ENCODE results near the gene TAT.

The TAT gene

GRCh38 chr16:71555230-71555891, 21.5 kb downstream of the TAT start:
- Histone ChIP-seq H3K36me3 (ENCODE audit: insufficient read depth, low read length) (peaks cover 9% of the 10 kb centered on the region), H3K9me3 (ENCODE audit: low read length) (no peaks in the 10 kb centered on the region), H2AFZ (ENCODE audit: low read depth, low read length) (no peak overlapping the region), H3K4me1 (ENCODE audit: insufficient read depth, low read length) (no peaks in the 10 kb centered on the region), H3K4me3 (ENCODE audit: low read length) (no peak overlapping the region), H3K27me3 (ENCODE audit: insufficient read depth, low read length) (no peaks in the 10 kb centered on the region)

DNA sequence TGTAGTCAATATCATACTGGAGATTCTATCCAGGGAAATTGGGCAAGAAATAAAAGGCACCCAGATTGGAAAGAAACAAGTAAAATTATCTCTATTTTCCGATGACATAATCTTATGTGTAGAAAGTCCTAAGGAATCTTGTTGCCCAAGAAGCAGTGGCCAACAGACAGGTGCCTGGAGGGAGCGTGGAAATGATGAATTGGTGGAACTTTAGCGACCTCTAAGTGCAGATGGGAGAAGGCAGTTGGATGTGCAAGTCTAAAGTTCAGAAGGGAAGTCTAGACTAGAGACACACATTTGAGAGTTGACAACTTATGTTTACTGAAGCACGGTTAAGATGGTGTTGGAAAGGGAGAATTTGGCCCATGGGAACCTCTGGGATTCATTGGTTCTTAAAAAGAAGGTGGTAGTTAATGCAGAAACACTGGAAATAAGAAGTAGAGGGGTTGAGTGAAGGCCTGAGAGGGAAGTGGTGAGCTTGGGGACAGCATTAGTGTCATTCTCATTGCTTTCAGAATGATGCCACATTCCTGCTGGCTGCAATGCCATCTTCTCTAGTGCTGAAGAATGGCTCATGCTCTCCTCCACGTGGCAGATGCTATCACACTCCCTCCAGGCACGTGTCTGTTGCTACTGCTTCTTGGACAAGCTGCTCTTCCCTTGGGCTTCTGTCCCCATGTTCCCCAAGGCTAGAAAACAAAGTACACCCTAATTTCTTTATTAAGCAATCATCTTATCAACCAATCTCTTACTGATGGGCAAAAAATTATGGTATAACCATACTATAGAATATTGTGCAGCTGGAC, 24.0 kb downstream of the TAT start:
- peaks cover 4% of the 10 kb centered on the region for H3K4me1 ChIP-seq (ENCODE audit: insufficient read depth, low read length)
- H3K27me3 ChIP-seq (ENCODE audit: insufficient read depth, low read length), result no peaks in the 10 kb centered on the region
- H3K4me3 ChIP-seq (ENCODE audit: low read length), result no peak overlapping the region
- peaks cover 9% of the 10 kb centered on the region for H3K36me3 ChIP-seq (ENCODE audit: insufficient read depth, low read length)
- no peaks in the 10 kb centered on the region for H3K9me3 ChIP-seq (ENCODE audit: low read length)
- H2AFZ ChIP-seq (ENCODE audit: low read depth, low read length), result no peak overlapping the region

DNA sequence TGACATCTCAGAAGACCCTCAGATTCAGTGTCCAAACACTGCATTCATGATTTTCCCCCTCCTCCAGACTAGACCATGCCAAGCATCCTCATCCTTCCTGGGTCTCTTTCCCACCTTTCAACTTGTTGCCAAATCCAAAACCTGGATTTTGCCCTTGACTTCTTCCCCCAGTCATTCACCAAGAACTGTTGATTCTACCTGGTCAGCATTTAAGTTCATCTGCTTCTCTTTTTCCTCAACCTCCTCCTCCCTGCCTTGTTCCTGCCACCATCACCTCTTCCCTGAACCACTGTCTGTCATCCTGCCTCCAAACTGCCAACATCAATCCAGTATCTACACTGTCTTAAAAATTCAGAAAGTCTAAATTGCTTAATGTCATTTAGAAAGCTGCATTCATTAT, 29.7 kb downstream of the TAT start:
- Histone ChIP-seq H2AFZ (ENCODE audit: low read depth, low read length) (no peak overlapping the region), H3K36me3 (ENCODE audit: insufficient read depth, low read length) (no peaks in the 10 kb centered on the region), H3K27me3 (ENCODE audit: insufficient read depth, low read length) (no peaks in the 10 kb centered on the region), H3K4me1 (ENCODE audit: insufficient read depth, low read length) (peaks cover 4% of the 10 kb centered on the region), H3K9me3 (ENCODE audit: low read length) (no peaks in the 10 kb centered on the region), H3K4me3 (ENCODE audit: low read length) (no peak overlapping the region)

DNA sequence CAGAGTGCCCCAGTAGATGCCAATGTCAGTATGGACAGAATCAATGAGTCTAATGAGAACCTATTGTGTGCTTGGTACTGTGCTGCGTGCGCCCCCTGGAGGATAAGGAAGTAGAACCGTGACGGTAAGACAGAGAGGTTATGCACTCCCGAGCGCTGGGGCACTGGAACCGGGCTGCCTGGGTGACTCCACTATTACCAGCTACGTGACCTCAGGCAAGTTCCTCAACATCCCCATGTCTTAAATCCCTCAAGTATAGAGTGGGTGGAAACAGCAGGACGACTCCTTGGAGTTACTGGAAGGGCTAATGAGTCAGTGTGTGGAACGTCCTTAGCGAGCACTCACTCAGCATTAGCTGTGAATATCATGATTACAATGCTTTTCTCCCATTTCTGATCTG, 34.5 kb downstream of the TAT start:
- Histone ChIP-seq H3K9me3 (ENCODE audit: low read length) (no peaks in the 10 kb centered on the region), H3K4me1 (ENCODE audit: insufficient read depth, low read length) (no peaks in the 10 kb centered on the region), H3K27me3 (ENCODE audit: insufficient read depth, low read length) (no peaks in the 10 kb centered on the region), H3K36me3 (ENCODE audit: insufficient read depth, low read length) (no peaks in the 10 kb centered on the region), H3K4me3 (ENCODE audit: low read length) (no peak overlapping the region), H2AFZ (ENCODE audit: low read depth, low read length) (no peak overlapping the region)

DNA sequence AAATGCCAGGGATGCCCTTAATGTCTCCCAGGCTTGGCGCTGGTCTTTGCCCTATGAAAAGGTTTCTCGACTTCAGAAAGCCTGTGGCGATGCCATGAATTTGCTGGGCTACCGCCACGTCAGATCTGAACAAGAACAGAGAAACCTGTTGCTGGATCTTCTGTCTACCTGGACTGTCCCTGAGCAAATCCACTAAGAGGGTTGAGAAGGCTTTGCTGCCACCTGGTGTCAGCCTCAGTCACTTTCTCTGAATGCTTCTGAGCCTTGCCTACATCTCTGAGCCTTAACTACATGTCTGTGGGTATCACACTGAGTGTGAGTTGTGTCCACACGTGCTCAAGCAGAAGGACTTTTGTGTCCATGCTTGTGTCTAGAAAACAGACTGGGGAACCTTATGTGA, 39.2 kb downstream of the TAT start:
- no peaks in the 10 kb centered on the region for H3K27me3 ChIP-seq (ENCODE audit: insufficient read depth, low read length)
- no peaks in the 10 kb centered on the region for H3K4me1 ChIP-seq (ENCODE audit: insufficient read depth, low read length)
- no peaks in the 10 kb centered on the region for H3K36me3 ChIP-seq (ENCODE audit: insufficient read depth, low read length)
- H3K9me3 ChIP-seq (ENCODE audit: low read length), result no peaks in the 10 kb centered on the region
- no peak overlapping the region for H2AFZ ChIP-seq (ENCODE audit: low read depth, low read length)
- H3K4me3 ChIP-seq (ENCODE audit: low read length), result no peak overlapping the region

DNA sequence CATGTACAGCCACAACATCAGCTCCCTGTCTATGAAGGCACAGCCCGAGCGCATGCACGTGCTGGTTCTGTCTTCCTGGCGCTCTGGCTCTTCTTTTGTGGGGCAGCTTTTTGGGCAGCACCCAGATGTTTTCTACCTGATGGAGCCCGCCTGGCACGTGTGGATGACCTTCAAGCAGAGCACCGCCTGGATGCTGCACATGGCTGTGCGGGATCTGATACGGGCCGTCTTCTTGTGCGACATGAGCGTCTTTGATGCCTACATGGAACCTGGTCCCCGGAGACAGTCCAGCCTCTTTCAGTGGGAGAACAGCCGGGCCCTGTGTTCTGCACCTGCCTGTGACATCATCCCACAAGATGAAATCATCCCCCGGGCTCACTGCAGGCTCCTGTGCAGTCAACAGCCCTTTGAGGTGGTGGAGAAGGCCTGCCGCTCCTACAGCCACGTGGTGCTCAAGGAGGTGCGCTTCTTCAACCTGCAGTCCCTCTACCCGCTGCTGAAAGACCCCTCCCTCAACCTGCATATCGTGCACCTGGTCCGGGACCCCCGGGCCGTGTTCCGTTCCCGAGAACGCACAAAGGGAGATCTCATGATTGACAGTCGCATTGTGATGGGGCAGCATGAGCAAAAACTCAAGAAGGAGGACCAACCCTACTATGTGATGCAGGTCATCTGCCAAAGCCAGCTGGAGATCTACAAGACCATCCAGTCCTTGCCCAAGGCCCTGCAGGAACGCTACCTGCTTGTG, 40.0 kb downstream of the TAT start:
- H3K36me3 ChIP-seq (ENCODE audit: insufficient read depth, low read length), result no peaks in the 10 kb centered on the region
- no peaks in the 10 kb centered on the region for H3K27me3 ChIP-seq (ENCODE audit: insufficient read depth, low read length)
- no peaks in the 10 kb centered on the region for H3K9me3 ChIP-seq (ENCODE audit: low read length)
- H2AFZ ChIP-seq (ENCODE audit: low read depth, low read length), result no peak overlapping the region
- no peaks in the 10 kb centered on the region for H3K4me1 ChIP-seq (ENCODE audit: insufficient read depth, low read length)
- H3K4me3 ChIP-seq (ENCODE audit: low read length), result no peak overlapping the region

DNA sequence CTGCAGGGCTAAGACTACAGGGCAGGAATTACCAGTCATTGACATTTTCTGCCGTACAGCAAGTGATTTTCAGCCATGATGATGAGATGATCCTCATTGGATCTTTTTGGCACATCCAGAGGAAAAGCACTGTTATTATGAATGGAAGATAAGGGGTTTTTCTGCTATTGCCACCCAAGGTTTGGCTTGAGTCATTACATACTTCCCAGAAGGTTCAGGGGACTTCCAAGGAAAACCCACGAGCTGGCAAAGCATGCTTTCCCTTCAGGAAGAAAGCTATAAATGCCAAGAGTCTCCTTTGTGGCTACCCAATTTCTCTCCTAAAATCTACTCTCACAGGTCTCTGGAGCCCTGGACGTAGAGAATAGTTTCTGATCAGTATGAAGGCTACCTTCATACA, 44.5 kb downstream of the TAT start:
- H3K4me3 ChIP-seq (ENCODE audit: low read length), result no peak overlapping the region
- H3K36me3 ChIP-seq (ENCODE audit: insufficient read depth, low read length), result no peaks in the 10 kb centered on the region
- no peaks in the 10 kb centered on the region for H3K27me3 ChIP-seq (ENCODE audit: insufficient read depth, low read length)
- H2AFZ ChIP-seq (ENCODE audit: low read depth, low read length), result no peak overlapping the region
- no peaks in the 10 kb centered on the region for H3K4me1 ChIP-seq (ENCODE audit: insufficient read depth, low read length)
- no peaks in the 10 kb centered on the region for H3K9me3 ChIP-seq (ENCODE audit: low read length)

GRCh38 chr16:71528863-71529262, 48.0 kb downstream of the TAT start:
- peaks cover 9% of the 10 kb centered on the region for H3K4me1 ChIP-seq (ENCODE audit: insufficient read depth, low read length)
- no peaks in the 10 kb centered on the region for H3K9me3 ChIP-seq (ENCODE audit: low read length)
- H2AFZ ChIP-seq (ENCODE audit: low read depth, low read length), result no peak overlapping the region
- no peaks in the 10 kb centered on the region for H3K27me3 ChIP-seq (ENCODE audit: insufficient read depth, low read length)
- H3K4me3 ChIP-seq (ENCODE audit: low read length), result no peak overlapping the region
- H3K36me3 ChIP-seq (ENCODE audit: insufficient read depth, low read length), result no peaks in the 10 kb centered on the region

DNA sequence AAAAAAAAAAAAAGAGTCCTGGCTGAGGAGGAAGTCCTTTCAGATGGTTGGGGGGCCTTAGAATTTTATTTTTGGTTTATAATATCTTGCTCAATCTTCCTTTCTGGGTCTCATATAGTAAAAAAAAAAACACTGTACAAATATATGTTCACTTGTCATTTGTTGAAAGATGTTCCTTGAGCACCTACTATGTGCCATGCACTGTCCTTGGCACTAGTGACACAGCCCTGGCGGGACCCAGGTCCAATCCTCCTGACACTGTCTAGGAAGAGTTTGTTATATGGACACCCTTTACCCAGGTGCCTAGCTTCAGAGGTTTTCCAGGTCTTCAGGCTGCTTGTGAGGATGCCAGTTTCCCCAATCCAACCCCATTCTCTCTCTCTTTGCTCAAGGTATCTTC, 48.6 kb downstream of the TAT start:
- Histone ChIP-seq H3K4me1 (ENCODE audit: insufficient read depth, low read length) (peaks cover 9% of the 10 kb centered on the region), H2AFZ (ENCODE audit: low read depth, low read length) (no peak overlapping the region), H3K27me3 (ENCODE audit: insufficient read depth, low read length) (no peaks in the 10 kb centered on the region), H3K36me3 (ENCODE audit: insufficient read depth, low read length) (no peaks in the 10 kb centered on the region), H3K9me3 (ENCODE audit: low read length) (no peaks in the 10 kb centered on the region), H3K4me3 (ENCODE audit: low read length) (no peak overlapping the region)

- Histone ChIP-seq H3K4me1 (ENCODE audit: insufficient read depth, low read length) (peaks cover 9% of the 10 kb centered on the region), H2AFZ (ENCODE audit: low read depth, low read length) (no peak within 1 kb of the TSS), H3K36me3 (ENCODE audit: insufficient read depth, low read length) (no peaks in the 10 kb centered on the region), H3K4me3 (ENCODE audit: low read length) (no peak within 1 kb of the TSS), H3K9me3 (ENCODE audit: low read length) (no peaks in the 10 kb centered on the region), H3K27me3 (ENCODE audit: insufficient read depth, low read length) (no peaks in the 10 kb centered on the region)
Observed at GRCh38 chr16:71526111-71526631, 50.7 kb downstream of the TAT start, which contains the start of gene CHST4. TSS of gene CHST4 (plus strand) at chr16:71526426. CDS start at chr16:71536678, 10,252 bp downstream.

DNA sequence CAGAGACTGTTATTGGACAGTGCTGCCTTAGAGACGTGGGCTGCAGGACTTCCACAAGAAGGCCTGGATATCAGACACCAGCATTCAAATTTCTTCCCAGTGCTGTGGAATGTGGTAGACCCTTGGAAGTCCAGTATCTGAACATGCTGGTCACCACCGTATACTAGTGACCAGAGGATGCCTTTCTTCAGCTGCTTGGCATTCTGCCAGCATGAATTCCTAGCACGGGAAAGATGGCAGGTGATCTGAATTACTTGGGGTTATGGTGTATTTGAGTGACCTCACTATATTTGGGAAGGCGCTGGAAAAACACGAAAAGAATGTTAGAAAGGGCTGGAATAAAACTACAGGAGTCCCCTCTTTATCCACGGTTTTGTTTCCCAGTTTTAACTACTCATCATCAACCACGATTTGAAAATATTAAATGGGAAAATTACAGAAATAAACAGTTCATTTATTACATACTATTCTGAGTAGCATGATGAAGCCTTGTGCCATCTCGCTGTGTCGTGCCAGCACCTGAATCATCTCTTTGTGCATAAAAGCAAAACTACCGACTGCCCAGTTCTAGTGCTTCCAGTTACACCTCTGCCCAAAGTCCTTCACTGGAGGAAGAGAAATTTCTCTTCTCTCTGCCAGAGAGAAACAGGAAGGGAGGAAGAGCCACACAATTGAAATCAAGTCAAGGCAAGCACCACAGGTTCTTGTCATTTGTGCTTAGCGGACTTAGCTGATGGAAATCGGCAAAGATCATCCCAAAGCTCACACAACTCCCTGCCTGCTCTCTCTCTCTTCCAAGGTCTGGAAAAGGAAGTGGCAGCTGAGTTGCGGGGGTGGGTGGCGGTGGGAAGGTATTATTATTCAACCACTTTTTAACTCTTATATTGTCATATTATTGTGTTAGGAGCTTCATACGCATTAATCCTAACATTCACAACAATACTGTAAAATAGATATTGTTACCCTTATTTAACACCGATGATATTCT, 52.0 kb downstream of the TAT start:
- no peak overlapping the region for H2AFZ ChIP-seq (ENCODE audit: low read depth, low read length)
- H3K9me3 ChIP-seq (ENCODE audit: low read length), result no peaks in the 10 kb centered on the region
- no peaks in the 10 kb centered on the region for H3K27me3 ChIP-seq (ENCODE audit: insufficient read depth, low read length)
- no peak overlapping the region for H3K4me3 ChIP-seq (ENCODE audit: low read length)
- H3K4me1 ChIP-seq (ENCODE audit: insufficient read depth, low read length), result peaks cover 9% of the 10 kb centered on the region
- no peaks in the 10 kb centered on the region for H3K36me3 ChIP-seq (ENCODE audit: insufficient read depth, low read length)

DNA sequence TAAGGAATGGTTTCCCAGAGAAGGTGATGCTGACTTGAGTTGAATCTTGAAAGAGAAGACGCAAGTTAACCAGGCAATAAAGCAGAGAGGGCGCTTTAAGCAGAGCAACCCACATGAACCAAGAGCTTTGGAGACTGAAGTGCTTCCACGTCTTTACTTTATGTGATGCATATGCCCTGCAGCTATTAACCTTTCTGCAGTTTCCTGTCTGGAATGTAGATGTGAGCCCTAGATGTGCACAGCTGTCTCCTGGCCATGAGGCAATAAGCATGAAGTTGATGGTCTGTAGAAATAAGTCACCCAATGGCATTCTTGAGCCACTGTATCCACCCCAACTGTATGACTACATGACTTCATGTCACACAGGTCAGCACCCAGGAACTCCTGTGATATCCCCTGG, 56.3 kb downstream of the TAT start:
- H3K4me3 ChIP-seq (ENCODE audit: low read length), result no peak overlapping the region
- no peak overlapping the region for H2AFZ ChIP-seq (ENCODE audit: low read depth, low read length)
- no peaks in the 10 kb centered on the region for H3K4me1 ChIP-seq (ENCODE audit: insufficient read depth, low read length)
- no peaks in the 10 kb centered on the region for H3K36me3 ChIP-seq (ENCODE audit: insufficient read depth, low read length)
- H3K27me3 ChIP-seq (ENCODE audit: insufficient read depth, low read length), result no peaks in the 10 kb centered on the region
- no peaks in the 10 kb centered on the region for H3K9me3 ChIP-seq (ENCODE audit: low read length)

All from neuron (in vitro differentiated cells).